SH-SY5Y (cell line): ENCODE measurements around the gene AATK.

Experiments used
- GATA2 ChIP-seq: IDR thresholded peaks from 2 replicates; pipeline ENCODE4 v1.6.1; 2011; ENCODE audit warnings: mild to moderate bottlenecking, low read depth, low read length
- GATA3 ChIP-seq: IDR thresholded peaks from 2 replicates; pipeline ENCODE4 v1.6.1; 2011; ENCODE audit warnings: low read depth, mild to moderate bottlenecking, low read length, moderate library complexity

Gene AATK

DNA sequence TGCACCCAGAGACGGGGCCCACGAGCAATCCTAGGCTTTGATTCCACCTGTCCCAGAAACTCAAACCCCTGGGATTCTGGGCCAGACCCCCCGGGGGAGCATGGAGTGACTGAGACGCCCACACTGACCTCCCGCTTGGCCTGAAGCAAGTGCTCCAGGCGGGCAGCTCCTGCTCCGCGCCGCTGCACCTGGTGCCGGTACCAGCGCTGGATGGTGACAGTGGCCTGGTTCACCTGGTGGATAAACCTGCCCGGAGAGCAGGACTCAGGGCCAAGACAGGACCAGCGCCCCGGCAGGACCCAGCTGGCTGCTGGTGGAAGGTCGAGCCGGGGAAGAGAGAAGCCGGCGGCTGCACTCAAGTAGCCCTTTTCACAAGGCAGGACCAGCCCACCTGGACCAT is 34.2 kb upstream of the AATK start:
- no peak for TF ChIP-seq GATA2
- no peak for TF ChIP-seq GATA3

DNA sequence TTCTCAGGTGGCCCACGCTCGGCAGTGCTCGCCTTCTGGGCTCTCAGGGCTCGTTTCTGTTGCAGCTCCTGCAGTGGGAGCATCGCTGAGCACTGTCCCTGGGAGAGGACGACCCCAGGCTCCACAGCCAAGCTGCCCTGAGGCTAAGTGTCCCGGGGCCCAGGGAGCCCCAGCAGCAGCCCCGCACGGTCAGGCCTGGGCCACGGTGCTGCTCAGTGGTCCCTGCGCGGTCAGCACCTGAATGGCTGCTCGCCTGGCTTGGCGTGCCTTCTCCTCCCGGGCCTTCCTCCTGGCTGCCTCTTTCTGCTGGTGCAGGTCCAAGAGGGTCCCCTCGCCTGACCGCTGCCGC is 33.4 kb upstream of the AATK start:
- TF ChIP-seq GATA3 (no peak), GATA2 (no peak)

DNA sequence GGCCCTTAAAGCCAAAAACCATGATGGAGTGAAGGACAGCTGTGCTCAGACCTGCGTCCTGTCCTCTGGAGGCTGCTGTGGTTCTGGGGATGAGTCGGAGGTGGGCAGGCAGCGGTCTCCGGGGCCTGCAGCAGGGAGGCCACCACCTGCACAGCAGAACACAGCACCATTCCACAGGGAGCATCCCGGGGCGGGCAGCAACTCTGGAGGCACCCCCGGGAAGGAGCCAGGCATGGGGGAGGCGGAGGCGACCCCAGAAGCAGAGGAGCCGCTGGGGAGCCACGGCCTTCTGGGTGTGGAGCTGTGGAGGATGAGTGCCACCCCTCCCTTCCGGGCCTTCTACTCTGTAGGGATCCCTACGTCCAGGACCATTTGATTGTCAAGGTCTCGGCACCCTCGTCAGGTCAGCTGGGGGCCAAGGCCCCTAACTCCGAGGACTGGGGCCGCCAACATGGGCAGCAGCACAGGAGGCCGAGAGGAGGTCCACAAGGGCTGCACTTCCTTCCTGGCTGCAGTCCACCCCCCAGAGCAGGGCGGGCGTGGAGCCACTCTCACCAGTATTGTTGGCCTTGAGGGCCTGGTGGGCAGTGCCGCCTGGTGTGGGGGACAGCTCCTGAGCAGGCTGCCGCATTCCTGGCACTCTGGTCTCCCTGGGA is 32.9 kb upstream of the AATK start:
- TF ChIP-seq GATA2 (no peak), GATA3 (no peak)

GRCh38 chr17:81197831-81198490 is 31.9 kb upstream of the AATK start:
- no peak for TF ChIP-seq GATA2
- TF ChIP-seq GATA3 = no peak

DNA sequence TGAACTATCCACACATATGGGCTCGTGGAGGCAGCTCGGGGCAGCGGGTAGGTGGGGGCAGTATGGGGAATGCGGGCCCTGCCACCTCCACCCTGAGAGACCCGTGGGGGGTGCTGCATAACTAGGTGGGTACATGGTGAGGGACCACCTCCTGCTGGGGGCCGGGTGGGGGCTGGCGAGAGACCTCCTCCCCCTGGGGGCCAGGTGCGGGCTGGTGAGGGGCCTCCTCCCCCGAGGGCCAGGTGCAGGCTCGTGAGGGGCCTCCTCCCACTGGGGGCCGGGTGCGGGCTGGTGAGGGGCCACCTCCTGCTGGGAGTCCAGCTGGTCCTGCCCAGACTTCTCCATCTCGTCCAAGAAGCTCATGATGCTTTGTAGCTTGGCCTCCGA is 31.4 kb upstream of the AATK start:
- TF ChIP-seq GATA2 = no peak
- no peak for TF ChIP-seq GATA3

DNA sequence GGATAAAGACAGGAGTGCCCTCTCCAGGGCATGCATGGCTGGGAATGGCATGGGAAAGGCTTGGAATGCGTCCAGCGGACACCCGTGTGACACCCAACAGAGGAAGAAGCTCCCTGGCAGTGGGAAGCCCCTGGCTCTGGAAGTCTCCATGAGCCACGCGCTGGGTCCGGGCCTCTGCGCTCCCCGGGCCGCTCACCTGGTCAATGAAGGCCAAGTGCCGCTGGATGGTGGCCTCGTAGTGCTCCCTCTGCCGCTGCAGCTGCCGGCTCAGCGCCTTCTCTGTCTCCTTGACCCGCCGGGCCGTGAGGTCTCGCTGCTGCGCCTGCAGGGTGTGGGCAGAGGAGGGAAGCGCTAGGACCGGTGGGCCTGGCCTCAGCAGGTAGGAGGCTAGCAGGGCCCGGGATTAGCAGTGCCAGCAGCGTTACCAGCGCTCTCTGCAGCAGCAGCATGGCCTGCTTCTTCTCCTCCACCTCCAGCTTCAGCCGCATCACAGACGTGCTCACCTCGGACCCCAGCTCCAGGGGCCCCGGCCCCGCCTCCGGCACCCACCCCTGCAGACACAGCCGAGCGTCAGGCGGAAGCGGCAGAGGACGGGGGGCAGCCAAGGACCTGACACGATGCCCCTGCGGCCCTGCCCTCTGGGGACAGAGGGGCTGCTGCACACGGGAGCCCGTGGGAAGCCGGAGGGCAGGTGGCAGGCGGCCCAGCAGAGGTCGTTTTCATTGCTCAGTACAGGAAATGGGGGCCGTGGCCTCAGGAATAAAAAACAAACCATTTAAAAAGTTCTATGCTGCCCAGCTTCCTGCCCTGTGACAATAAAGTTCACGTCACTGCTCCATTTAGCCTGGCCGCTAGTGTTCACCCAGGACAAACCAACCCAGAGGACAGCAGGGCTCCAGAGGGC is 30.7 kb upstream of the AATK start:
- TF ChIP-seq GATA2 (no peak), GATA3 (no peak)

DNA sequence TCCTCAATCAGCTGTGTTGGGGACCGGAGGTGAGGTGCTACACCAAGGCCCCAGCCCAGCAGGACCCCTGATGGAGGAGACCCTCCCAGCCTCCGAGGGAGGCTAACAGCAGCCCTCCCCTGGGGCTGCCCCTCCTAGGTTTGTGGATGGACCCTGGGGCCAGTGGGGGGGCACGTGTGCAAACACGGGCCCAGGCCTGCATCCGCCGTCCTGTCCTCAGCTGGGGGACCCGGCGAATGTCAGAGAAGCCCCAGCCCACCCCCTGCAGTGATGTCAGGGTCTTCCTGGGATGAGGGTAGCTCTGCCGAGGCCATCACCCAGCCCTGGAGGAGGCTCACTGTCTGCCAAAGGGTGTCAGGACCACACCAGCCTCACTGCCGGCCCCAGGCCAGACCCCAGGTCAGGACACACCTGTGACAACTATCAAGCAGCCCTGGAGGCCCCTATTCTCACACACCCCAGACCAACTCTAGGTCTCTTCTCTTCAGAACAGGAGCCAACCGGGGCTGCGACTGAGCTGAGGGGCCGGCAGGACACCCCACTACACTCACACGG is 30.0 kb upstream of the AATK start:
- TF ChIP-seq GATA3 (no peak), GATA2 (no peak)

DNA sequence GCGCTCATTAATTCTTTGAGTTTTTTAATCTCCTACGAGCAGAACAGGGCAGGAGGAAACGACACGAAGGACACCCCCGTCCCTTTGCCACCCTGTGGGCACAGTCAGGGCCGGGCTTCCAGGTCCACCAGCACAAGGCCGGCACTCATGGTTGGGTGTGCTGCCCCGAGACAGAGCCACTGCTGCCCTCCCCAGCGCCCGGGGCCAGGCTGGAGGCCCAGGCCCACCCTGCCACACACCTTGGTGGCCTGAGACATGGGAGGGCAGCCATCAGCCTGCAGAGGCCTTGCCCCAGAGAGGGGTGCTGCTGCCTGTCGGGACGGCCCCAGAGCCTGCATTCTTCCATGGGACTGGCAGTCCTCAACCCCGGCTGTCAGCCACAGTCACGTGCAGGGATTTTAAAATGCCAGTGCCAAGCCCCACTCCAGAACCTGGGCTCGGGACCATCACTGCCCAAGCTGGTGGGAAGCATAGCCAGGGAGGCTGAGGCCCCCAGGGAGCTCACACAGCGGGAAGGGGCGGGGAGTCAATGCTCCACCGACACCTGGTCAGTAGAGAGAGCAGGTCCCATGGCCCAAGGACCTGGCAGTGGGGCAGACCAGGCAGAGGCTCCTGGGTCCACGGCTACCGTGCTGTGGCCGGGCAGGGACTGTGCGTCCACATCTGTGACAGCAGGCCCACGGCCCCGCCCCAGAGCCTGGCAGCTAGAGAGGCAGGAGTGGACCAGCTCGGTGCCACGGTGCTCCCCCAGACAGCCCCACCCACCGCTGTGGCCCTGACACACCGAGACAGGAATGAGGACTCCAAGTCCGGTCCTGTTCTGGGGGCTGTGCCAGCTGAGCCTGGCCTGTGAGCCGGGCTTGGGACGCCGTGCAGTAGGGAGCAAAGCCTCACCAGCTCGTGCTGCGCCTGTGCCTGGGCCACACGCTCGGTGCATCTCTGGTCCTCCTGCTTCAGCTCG is 29.2 kb upstream of the AATK start:
- no peak for TF ChIP-seq GATA3
- TF ChIP-seq GATA2 = no peak

DNA sequence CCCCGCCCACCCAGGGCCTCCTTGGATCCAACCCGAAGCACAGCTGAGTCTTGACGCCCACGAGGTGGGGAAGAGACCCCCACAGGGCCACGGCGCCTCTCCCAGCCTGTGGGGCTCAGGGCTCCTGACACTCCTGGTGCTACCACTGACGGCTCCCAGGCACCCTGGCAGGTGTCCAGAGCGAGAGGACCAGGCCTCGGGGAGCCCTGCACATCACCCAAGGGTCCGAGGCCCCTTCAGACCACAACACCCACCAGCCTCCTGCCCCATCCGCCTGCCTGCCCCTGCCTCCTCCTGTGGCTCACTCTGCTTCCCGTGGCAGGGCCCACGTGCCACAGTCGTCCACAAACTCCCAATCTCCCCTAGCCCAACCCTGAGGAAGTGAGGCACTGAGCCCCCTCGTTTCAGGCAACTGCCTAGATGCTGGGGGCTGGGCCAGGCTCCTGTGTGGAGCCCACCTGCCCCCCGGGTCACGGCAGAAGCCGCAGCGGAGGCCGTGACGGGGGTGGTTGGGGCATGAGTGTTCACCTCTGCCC is 28.3 kb upstream of the AATK start:
- TF ChIP-seq GATA2 = 0 out of 2 replicates have a peak, but pooled peaks have one; percentile 4
- TF ChIP-seq GATA3 = no peak

- TF ChIP-seq GATA2 = peak; percentile 49; the same call in 1 of the 2 replicates
- TF ChIP-seq GATA3 = no peak
These were observed 27.6 kb upstream of the AATK start for GRCh38 chr17:81193470-81194224.

DNA sequence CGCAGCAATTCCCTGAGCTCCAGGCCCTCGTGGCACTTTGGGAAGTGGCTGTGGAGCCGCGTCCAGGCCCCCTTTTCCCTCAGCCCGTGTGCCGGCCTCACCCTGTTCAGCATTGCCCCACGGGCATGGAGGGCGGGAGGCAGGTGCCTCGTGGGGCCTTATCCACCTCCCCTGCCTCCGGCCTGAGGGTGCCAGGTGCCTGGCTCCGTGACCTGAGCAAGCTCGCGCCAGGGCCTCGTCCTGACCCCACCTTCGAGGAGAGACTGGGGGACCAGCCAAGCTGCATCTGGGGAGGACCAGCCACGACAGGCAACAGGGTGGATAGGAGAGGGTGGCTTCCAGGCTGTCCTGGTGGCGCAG is 27.0 kb upstream of the AATK start:
- TF ChIP-seq GATA2 = no peak
- no peak for TF ChIP-seq GATA3

- TF ChIP-seq GATA3 = no peak
- no peak for TF ChIP-seq GATA2
These were observed 26.5 kb upstream of the AATK start for GRCh38 chr17:81192386-81193050.
